ENCODE measurements around the gene AK4.

DNA sequence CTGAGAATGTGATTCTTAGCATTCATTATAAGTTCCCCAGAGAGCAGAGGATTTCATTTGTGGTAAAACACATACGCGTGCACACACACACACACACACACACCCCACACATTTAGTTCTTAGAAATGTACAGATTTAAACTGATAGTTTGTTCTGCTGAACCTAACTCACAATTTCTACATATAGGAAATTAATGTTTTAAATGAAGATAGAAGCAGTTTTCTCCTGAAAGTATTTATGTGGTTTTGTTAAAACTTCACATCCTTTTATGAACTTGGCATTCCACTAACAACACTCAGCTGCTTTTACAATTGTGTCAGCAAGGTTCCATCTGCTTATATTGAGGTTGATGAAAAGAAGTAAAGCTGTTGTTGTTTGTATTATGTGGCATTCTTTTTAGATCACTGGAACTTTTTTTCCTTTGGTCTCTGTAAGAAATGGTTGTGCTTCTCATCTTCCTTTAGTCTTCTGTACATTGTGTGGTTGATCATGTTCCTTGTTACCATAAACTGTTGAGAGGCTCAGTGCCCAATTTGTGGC is 41.6 kb downstream of the AK4 start:
- TF ChIP-seq POLR2AphosphoS5 (IDR thresholded peaks at IDR 0.05; ENCODE audit: low read depth, low read length) (no peak), JUN (IDR thresholded peaks at IDR 0.05; ENCODE audit: low read depth, low read length) (no peak), RAD21 (IDR thresholded peaks at IDR 0.05 in 1 of 2, conservative IDR thresholded peaks at IDR 0.05 in 1 of 2; ENCODE audit: low read depth in 2 of 2, low read length in 2 of 2) (no peak), TAF1 (IDR thresholded peaks at IDR 0.05; ENCODE audit: low read depth, low read length) (no peak), ZNF274 (IDR thresholded peaks at IDR 0.05; ENCODE audit: borderline replicate concordance, extremely low read depth, low read length) (no peak), GABPA (IDR thresholded peaks at IDR 0.05; ENCODE audit: borderline replicate concordance, insufficient read depth, low read length) (no peak), HDAC2 (IDR thresholded peaks at IDR 0.05; ENCODE audit: borderline replicate concordance in 1 of 2, low read depth in 2 of 2, low read length in 2 of 2) (no peak), SIX5 (IDR thresholded peaks at IDR 0.05; ENCODE audit: low read depth, low read length) (no peak), EZH2 (IDR thresholded peaks at IDR 0.05; ENCODE audit: low read depth, low read length, severe bottlenecking) (no peak), CEBPB (IDR thresholded peaks at IDR 0.05; ENCODE audit: low read depth, low read length) (no peak)
- TF ChIP-seq, protein P1, sequence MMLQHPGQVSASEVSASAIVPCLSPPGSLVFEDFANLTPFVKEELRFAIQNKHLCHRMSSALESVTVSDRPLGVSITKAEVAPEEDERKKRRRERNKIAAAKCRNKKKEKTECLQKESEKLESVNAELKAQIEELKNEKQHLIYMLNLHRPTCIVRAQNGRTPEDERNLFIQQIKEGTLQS (IDR thresholded peaks at IDR 0.05; ENCODE audit: insufficient read depth, low read depth, low read length), result no peak
- TF ChIP-seq, protein P2, sequence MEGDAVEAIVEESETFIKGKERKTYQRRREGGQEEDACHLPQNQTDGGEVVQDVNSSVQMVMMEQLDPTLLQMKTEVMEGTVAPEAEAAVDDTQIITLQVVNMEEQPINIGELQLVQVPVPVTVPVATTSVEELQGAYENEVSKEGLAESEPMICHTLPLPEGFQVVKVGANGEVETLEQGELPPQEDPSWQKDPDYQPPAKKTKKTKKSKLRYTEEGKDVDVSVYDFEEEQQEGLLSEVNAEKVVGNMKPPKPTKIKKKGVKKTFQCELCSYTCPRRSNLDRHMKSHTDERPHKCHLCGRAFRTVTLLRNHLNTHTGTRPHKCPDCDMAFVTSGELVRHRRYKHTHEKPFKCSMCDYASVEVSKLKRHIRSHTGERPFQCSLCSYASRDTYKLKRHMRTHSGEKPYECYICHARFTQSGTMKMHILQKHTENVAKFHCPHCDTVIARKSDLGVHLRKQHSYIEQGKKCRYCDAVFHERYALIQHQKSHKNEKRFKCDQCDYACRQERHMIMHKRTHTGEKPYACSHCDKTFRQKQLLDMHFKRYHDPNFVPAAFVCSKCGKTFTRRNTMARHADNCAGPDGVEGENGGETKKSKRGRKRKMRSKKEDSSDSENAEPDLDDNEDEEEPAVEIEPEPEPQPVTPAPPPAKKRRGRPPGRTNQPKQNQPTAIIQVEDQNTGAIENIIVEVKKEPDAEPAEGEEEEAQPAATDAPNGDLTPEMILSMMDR (IDR thresholded peaks at IDR 0.05; ENCODE audit: control extremely low read depth in 1 of 3, insufficient read depth in 1 of 3, low read depth in 1 of 3, low read length in 3 of 3), result no peak
- TF ChIP-seq, protein P3, sequence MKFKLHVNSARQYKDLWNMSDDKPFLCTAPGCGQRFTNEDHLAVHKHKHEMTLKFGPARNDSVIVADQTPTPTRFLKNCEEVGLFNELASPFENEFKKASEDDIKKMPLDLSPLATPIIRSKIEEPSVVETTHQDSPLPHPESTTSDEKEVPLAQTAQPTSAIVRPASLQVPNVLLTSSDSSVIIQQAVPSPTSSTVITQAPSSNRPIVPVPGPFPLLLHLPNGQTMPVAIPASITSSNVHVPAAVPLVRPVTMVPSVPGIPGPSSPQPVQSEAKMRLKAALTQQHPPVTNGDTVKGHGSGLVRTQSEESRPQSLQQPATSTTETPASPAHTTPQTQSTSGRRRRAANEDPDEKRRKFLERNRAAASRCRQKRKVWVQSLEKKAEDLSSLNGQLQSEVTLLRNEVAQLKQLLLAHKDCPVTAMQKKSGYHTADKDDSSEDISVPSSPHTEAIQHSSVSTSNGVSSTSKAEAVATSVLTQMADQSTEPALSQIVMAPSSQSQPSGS (IDR thresholded peaks at IDR 0.05; ENCODE audit: low read length), result no peak

Measured in H1 (cell line).